ENCODE data around the gene HSD3B7.
A peak's percentile ranks its signal among the peaks of the same experiment; 100 is the strongest.
"Not testable (repeated sequence)": the region's sequence is repeated elsewhere in the genome, so short reads cannot be mapped to it uniquely, and the experiment has no call there.

The HSD3B7 gene

GRCh38 chr16:31017756-31018155, 32.7 kb downstream of the HSD3B7 start:
- not testable (repeated sequence) for H3K9me3 Mint-ChIP-seq; H3K4me1 Mint-ChIP-seq (ENCODE audit: low read depth in 2 of 2); DNase-seq; H3K4me3 Mint-ChIP-seq; H3K27ac Mint-ChIP-seq; H3K36me3 Mint-ChIP-seq (ENCODE audit: insufficient read depth); ATAC-seq (replicated peaks)
- peaks cover 12 to 32% of the 10 kb centered on the region in 2 donors for H3K27me3 Mint-ChIP-seq

DNA sequence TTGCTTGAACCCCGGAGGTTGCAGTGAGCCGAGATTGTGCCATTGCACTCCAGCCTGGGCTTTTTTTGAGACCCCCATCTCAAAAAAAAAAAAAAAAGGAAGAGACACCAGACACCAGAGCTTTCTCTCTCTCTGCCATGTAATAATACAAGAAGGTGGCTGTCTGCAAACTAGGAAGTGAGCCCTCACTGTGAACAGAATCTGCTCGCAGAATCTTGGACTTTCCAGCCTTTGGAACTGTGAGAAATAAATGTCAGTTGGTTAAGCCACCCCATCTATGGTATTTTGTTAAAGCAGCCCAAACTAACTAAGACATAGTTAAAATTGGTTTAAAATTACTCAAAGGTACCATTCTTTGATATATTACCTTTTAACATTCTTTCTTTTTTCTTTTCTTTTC, 35.5 kb downstream of the HSD3B7 start:
- H3K36me3 Mint-ChIP-seq (ENCODE audit: insufficient read depth): peaks cover 4% of the 10 kb centered on the region
- ATAC-seq (replicated peaks) (no peak), DNase-seq (no peak)
- no peak overlapping the region for H3K4me3 Mint-ChIP-seq
- peaks cover 0 to 7% of the 10 kb centered on the region in 2 donors for H3K27me3 Mint-ChIP-seq
- H3K4me1 Mint-ChIP-seq (ENCODE audit: low read depth in 2 of 2): no peaks in the 10 kb centered on the region
- no peak overlapping the region for H3K27ac Mint-ChIP-seq
- H3K9me3 Mint-ChIP-seq: no peaks in the 10 kb centered on the region

GRCh38 chr16:31022544-31023251, 37.7 kb downstream of the HSD3B7 start:
- Mint-ChIP-seq H3K4me3 (no peak overlapping the region), H3K9me3 (no peaks in the 10 kb centered on the region), H3K4me1 (ENCODE audit: low read depth in 2 of 2) (no peaks in the 10 kb centered on the region), H3K36me3 (ENCODE audit: insufficient read depth) (peaks cover 4% of the 10 kb centered on the region), H3K27ac (no peak overlapping the region), H3K27me3 (no peaks in the 10 kb centered on the region)
- ATAC-seq (replicated peaks) (no peak), DNase-seq (no peak)

DNA sequence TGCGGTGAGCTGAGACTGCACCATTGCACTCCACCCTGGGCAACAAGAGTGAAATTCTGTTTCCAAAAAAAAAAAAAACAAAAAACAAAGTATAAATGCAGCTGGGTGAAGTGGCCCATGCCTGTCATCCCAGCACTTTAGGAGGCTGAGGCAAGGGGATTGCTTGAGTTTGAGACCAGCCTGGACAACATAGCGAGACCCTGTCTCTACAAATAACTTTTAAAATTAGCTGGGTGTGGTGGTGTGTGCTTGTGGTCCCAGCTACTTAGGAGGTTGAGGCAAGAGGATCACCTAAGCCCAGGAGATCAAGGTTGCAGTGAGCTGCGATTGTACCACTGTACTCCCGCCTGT, 38.2 kb downstream of the HSD3B7 start:
- H3K4me3 Mint-ChIP-seq: no peak overlapping the region
- peaks cover 4% of the 10 kb centered on the region for H3K36me3 Mint-ChIP-seq (ENCODE audit: insufficient read depth)
- no peaks in the 10 kb centered on the region for H3K27me3 Mint-ChIP-seq

DNA sequence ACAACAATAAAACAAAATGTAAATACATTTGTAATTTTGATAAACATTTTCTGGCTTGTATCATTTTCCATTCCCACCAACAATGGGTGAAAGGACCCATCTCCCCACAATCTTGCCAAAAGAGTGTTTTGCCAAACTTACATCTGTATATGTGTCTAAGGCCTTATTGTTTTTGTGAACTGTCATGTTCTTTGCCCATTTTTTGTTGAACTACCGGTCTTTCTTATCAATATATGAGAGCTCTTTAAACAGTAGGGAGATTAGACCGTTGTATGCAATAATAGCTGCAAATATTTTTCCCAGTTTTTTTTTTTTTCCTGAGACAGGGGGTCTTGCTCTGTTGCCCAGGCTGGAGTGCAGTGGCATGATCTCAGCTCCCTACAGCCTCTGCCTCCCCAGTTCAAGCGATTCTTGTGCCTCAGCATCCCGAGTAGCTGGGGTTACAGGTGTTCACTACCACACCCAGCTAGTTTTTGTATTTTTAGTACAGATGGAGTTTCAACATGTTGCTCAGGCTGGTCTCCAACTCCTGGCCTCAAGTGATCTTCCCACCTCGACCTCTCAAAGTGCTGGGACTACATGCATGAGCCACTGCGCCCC, 38.7 kb downstream of the HSD3B7 start:
- DNase-seq (no peak), ATAC-seq (replicated peaks) (no peak)
- no peaks in the 10 kb centered on the region for H3K4me1 Mint-ChIP-seq (ENCODE audit: low read depth in 2 of 2)
- H3K9me3 Mint-ChIP-seq: no peaks in the 10 kb centered on the region
- H3K4me3 Mint-ChIP-seq: no peak overlapping the region
- no peaks in the 10 kb centered on the region for H3K27me3 Mint-ChIP-seq
- no peak overlapping the region for H3K27ac Mint-ChIP-seq
- H3K36me3 Mint-ChIP-seq (ENCODE audit: insufficient read depth): peaks cover 4% of the 10 kb centered on the region

More for the DNA sequence above, 38.2 kb downstream of the HSD3B7 start:
- Mint-ChIP-seq H3K27ac (no peak overlapping the region), H3K4me1 (ENCODE audit: low read depth in 2 of 2) (no peaks in the 10 kb centered on the region), H3K9me3 (no peaks in the 10 kb centered on the region)
- ATAC-seq (replicated peaks): no peak
- DNase-seq: no peak

DNA sequence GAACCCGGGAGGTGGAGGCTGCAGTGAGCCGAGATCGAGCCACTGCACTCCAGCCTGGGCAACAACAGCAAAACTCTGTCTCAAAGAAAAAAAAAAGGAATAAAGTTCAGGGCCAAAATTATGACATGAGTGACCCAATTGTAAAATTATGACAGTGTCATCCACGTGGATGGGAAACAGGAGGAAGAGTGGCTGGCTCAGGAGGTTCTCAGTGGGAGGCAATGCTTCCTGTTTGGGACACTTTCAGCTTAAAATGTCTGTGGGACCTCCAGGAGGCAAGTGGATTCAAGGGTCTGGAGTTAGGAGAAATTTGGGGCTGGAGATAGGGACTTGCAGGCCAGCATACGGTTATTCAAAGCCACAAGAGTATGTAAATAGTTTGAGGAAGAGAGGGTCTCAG, 40.3 kb downstream of the HSD3B7 start:
- Mint-ChIP-seq H3K4me1 (ENCODE audit: low read depth in 2 of 2) (no peaks in the 10 kb centered on the region), H3K27ac (no peak overlapping the region), H3K27me3 (no peaks in the 10 kb centered on the region), H3K36me3 (ENCODE audit: insufficient read depth) (peaks cover 4% of the 10 kb centered on the region), H3K4me3 (no peak overlapping the region), H3K9me3 (no peaks in the 10 kb centered on the region)
- ATAC-seq (replicated peaks): no peak
- no peak for DNase-seq

DNA sequence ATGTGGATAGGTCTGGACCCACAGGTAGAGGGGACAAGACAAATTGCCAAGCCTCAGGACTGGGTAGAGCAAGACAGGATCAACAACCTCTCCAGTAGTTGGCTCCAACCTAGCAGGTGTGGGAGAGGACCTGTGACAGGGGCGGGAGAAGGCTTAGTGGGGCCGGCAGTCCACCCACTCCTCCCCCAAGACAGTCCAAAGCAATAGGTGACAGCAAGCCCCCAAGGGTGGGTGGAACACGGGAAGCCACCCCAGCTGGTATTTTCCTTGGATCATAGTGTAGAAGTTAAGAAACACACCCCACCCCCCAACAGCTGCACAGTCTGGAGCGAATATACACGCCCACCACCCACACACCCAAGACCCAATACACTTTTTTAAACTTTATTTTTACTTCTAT, 44.3 kb downstream of the HSD3B7 start:
- Mint-ChIP-seq H3K4me3 (no peak overlapping the region), H3K36me3 (ENCODE audit: insufficient read depth) (peaks cover 17% of the 10 kb centered on the region), H3K9me3 (no peaks in the 10 kb centered on the region), H3K27ac (peak overlapping the region in 1 of 2 donors; percentile 29), H3K27me3 (no peaks in the 10 kb centered on the region), H3K4me1 (ENCODE audit: low read depth in 2 of 2) (peaks cover 7 to 16% of the 10 kb centered on the region in 2 donors)
- DNase-seq (no peak), ATAC-seq (replicated peaks) (no peak)

DNA sequence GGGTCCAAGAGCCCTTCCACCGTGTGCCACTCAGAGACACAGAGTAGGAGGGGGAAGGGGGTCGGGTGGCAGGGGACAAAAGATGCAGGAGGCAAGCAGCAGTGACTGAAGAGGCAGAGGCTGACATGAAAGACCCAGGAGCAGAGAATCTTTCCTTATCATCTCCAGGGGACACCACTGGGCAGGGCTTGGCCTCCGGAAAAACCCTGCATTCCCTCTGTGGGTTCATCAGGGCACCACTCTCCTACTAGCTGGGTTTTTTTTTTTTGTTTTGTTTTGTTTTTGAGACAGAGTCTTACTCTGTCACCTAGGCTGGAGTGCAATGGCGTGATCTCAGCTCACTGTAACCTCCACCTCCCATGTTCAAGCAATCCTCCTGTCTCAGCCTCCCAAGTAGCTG, 46.3 kb downstream of the HSD3B7 start:
- no peaks in the 10 kb centered on the region for H3K27me3 Mint-ChIP-seq
- DNase-seq (no peak), ATAC-seq (replicated peaks) (no peak)
- H3K4me1 Mint-ChIP-seq (ENCODE audit: low read depth in 2 of 2): peaks cover 14 to 19% of the 10 kb centered on the region in 2 donors
- peaks cover 26% of the 10 kb centered on the region for H3K36me3 Mint-ChIP-seq (ENCODE audit: insufficient read depth)
- no peaks in the 10 kb centered on the region for H3K9me3 Mint-ChIP-seq
- peak overlapping the region; percentile 35 to 49 for H3K27ac Mint-ChIP-seq
- H3K4me3 Mint-ChIP-seq: no peak overlapping the region

- peaks cover 18 to 19% of the 10 kb centered on the region in 2 donors for H3K4me1 Mint-ChIP-seq (ENCODE audit: low read depth in 2 of 2)
- peaks cover 36% of the 10 kb centered on the region for H3K36me3 Mint-ChIP-seq (ENCODE audit: insufficient read depth)
- H3K9me3 Mint-ChIP-seq: no peaks in the 10 kb centered on the region
- H3K4me3 Mint-ChIP-seq: peak within 1 kb of the TSS; percentile 99 to 100
- ATAC-seq (replicated peaks) (peak; percentile 81), DNase-seq (peak; percentile 96 to 98 (median 96))
- H3K27ac Mint-ChIP-seq: peak within 1 kb of the TSS; percentile 95 to 96
- no peaks in the 10 kb centered on the region for H3K27me3 Mint-ChIP-seq
Measured at GRCh38 chr16:31032736-31033708, 48.0 kb downstream of the HSD3B7 start, which contains the start of gene STX4. STX4 (plus strand) TSS chr16:31033558; CDS start chr16:31033806, 248 bp downstream.

- Mint-ChIP-seq H3K36me3 (ENCODE audit: insufficient read depth) (peaks cover 36% of the 10 kb centered on the region), H3K27ac (peak overlapping the region; percentile 95 to 96), H3K9me3 (no peaks in the 10 kb centered on the region), H3K4me3 (peak overlapping the region; percentile 99 to 100), H3K4me1 (ENCODE audit: low read depth in 2 of 2) (peaks cover 18 to 19% of the 10 kb centered on the region in 2 donors), H3K27me3 (no peaks in the 10 kb centered on the region)
- ATAC-seq (replicated peaks): peak; percentile 16
- peak; percentile 79 to 82 (median 81) for DNase-seq
Measured at GRCh38 chr16:31033709-31034492, 48.9 kb downstream of the HSD3B7 start.

DNA sequence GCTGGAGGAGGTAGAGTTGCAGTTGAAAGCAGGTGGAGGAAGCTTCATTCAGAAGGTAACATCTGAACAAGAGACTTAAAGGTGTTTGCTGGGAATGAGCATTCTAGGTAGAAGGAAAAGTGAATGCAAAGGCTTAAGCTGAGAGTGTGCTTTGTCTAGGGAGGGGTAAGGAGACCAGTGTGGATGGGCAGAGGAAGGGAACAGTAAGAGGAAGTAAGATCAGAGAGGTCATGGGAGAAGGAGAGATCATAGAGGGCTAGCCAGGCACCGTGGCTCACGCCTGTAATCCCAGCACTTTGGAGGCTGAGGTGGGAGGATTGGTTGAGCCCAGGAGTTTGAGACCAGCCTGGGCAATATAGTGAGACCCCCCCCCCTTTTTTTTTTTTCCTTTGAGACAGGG, 51.7 kb downstream of the HSD3B7 start:
- no peaks in the 10 kb centered on the region for H3K9me3 Mint-ChIP-seq
- DNase-seq: no peak
- H3K4me1 Mint-ChIP-seq (ENCODE audit: low read depth in 2 of 2): peaks cover 18% of the 10 kb centered on the region in 2 donors
- peak overlapping the region in 1 of 2 donors; percentile 6 for H3K27ac Mint-ChIP-seq
- H3K27me3 Mint-ChIP-seq: no peaks in the 10 kb centered on the region
- H3K4me3 Mint-ChIP-seq: no peak overlapping the region
- peaks cover 57% of the 10 kb centered on the region for H3K36me3 Mint-ChIP-seq (ENCODE audit: insufficient read depth)
- no peak for ATAC-seq (replicated peaks)

All from effector memory CD8-positive, alpha-beta T cell (primary cell).